Measurements from ENCODE around the gene FAM124A. TPM values are rescaled to one million over a fixed set of nuclear protein-coding genes. Genes with fewer than 3 reads are reported as not detected.

The FAM124A gene
- total and polyA plus RNA-seq, 2 of the 8 experiments (the other 6 are each of a cell fraction or from before 2014, with no cell fraction given) = 40.7 to 49.9 TPM

GRCh38 chr13:51318876-51319275, 96.7 kb downstream of the FAM124A start (continued):
- TF ChIP-seq CHD7 (IDR thresholded peaks at IDR 0.05; ENCODE audit: insufficient replicate concordance, low read length) (no peak), RAD21 (IDR thresholded peaks at IDR 0.05 in 1 of 2, conservative IDR thresholded peaks at IDR 0.05 in 1 of 2; ENCODE audit: low read depth in 2 of 2, low read length in 2 of 2) (no peak), SIN3A (conservative IDR thresholded peaks at IDR 0.05 in 1 of 2, IDR thresholded peaks at IDR 0.05 in 1 of 2; ENCODE audit: low read depth in 1 of 2, low read length in 2 of 2) (no peak), SAP30 (IDR thresholded peaks at IDR 0.05; ENCODE audit: insufficient read depth, insufficient replicate concordance, low read length) (no peak), CBX5 (IDR thresholded peaks at IDR 0.05; ENCODE audit: low read depth, low read length) (no peak), RFX5 (IDR thresholded peaks at IDR 0.05; ENCODE audit: borderline replicate concordance, low read depth, low read length) (no peak), NRF1 (IDR thresholded peaks at IDR 0.05; ENCODE audit: low read depth, low read length) (no peak), HDAC2 (IDR thresholded peaks at IDR 0.05; ENCODE audit: borderline replicate concordance in 1 of 2, low read depth in 2 of 2, low read length in 2 of 2) (no peak), CTBP2 (IDR thresholded peaks at IDR 0.05; ENCODE audit: borderline replicate concordance, insufficient read depth, insufficient read length, low read length) (no peak), CHD1 (IDR thresholded peaks at IDR 0.05; ENCODE audit: low read depth, low read length) (no peak)

Data from H1 (cell line).